NCI-H1105 (cell line): ENCODE measurements around the gene PDXP.

Experiments used
- DNase-seq: peaks from one replicate; lab custom pipeline; 2025; lab: John Stamatoyannopoulos, UW

The PDXP gene

GRCh38 chr22:37697538-37697835, 39.0 kb downstream of the PDXP start:
- DNase-seq = no peak

GRCh38 chr22:37701141-37701786, 42.7 kb downstream of the PDXP start:
- DNase-seq = no peak

DNA sequence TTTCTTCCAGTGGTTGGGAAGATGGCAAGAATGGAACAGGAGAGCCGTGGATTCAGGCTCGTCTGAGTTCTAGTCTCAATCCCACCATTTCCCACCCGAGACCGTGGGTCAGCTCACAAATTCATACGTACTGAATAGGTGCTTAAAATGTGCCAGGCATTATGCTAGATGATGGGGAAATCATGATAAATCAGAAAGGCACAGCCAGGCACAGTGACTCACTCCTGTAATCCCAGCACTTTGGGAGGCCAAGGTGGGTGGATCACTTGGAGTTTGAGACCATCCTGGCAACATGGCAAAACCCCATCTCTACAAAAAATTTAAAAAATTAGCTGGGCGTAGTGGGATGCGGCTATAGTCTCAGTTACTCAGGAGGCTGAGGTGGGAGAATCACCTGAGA, 45.4 kb downstream of the PDXP start:
- no peak for DNase-seq

DNA sequence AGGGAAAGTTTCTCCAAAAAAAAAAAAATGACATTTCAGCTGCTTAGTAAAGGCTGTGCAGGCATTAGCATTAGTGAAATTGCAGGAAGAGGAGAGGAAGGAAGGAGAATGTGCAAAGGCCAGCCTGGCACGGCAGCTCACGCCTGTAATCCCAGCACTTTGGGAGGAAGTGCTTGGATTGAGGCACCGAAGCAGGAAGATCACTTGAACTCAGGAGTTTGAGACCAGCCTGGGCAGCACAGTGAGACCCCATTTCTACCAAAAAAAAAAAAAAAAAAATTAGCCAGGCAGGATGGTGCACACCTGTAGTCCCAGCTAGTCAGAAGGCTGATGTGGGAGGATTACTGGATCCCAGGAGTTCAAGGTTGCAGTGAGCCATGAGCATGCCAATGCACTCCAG, 46.1 kb downstream of the PDXP start:
- no peak for DNase-seq

DNA sequence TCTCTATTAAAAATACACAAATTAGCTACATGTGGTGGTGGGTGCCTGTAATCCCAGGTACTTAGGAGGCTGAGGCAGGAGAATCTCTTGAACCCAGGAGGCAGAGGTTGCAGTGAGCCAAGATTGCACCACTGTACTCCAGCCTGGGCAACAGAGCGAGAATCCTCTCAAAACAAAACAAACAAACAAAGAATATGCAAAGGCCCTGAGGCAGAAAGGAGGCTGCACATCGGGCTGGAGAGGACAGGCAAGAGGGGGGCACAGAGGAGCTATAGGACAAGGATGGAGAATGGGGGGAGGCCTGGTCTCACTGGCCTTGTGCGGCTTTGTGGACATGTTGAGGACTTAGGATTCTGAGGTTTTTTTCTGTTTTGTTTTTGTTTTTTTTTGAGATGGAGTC, 46.7 kb downstream of the PDXP start:
- DNase-seq = no peak

GRCh38 chr22:37708580-37709444, 50.3 kb downstream of the PDXP start:
- DNase-seq = no peak

DNA sequence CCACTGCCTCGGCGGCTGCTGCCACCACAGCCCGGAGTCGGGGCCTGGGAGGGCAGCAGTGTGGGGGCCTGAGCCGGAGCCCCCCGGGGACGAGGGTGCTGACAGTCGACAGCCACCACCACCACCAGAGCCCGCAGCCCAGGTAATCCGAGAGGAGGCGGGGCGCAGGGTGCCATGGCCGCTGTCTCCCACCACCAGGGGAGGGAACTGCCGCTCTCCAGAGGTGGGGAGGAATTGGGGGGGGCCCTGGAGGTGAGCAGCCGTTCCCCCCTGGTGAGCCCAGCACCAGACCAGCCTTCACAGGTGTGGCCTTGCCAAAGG, 50.9 kb downstream of the PDXP start:
- no peak for DNase-seq

DNA sequence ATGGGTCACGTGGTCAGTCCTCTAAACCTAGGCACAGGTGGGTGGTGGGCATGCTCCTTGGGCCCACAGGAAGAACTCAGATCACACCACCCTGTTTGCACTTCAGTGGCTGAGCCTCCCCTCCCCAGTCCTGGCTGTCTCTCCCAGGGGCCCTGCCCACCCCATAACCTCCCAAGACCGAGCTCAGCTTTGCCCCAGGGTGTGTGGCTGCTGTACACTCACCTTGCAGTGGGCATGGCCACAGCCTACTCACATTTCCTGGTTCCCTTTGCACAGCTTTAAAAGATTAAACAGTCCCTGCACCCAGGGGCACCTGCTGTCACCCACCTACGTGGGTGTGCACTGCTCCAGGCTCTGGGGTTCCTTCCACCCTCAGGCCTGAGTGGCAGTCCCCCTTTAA, 52.2 kb downstream of the PDXP start:
- DNase-seq = no peak

GRCh38 chr22:37711490-37711889, 53.0 kb downstream of the PDXP start:
- DNase-seq = no peak

- DNase-seq = no peak
These were observed 55.2 kb downstream of the PDXP start for GRCh38 chr22:37713761-37714160.

- no peak for DNase-seq
These were observed 56.1 kb downstream of the PDXP start for GRCh38 chr22:37714634-37715033.

- no peak for DNase-seq
These were observed 57.2 kb downstream of the PDXP start for GRCh38 chr22:37715760-37716159.
